IMR-90 (cell line): ENCODE results near the gene ZNF335. TPM values are rescaled to one million over a fixed set of nuclear protein-coding genes. Genes with fewer than 3 reads are reported as not detected.

Experiments
- ATAC-seq: fragments of 200-7000 bp; cut with Tn5 transposase; 2 replicates; pipeline ENCODE4 v1.9.1; 2020; ENCODE audit warnings: low read depth, mild to moderate bottlenecking, moderate library complexity
- BruUV-seq: library from RNA; stranded (reverse); fragments of 400-500 nt; replicated peaks from 2 replicates; lab custom pipeline; 2021; lab: Mats Ljungman, UMichigan
- CTCF ChIA-PET: fragments of 300-600 bp; formaldehyde crosslinking; extraction: SDS; loops from one replicate; lab custom pipeline; 2021; ENCODE audit warnings: antibody characterized with exemption; lab: Yijun Ruan, JAX
- POLR2A ChIA-PET: fragments of 300-600 bp; sonication (Branson Sonifier 250); formaldehyde crosslinking; loops from one replicate; lab custom pipeline; 2022; ENCODE audit warnings: antibody characterized with exemption; ENCODE audit not compliant: unreplicated experiment; lab: Charles Lee
- DNase-seq: peaks from one replicate; pipeline ENCODE4 v3.0.0; 2013
- H2AFZ ChIP-seq: replicated peaks from 2 replicates; pipeline ENCODE3; 2013; ENCODE audit warnings: low read length, mild to moderate bottlenecking; ENCODE audit not compliant: poor library complexity
- H2AK5ac ChIP-seq: 2 replicates; pipeline ENCODE4 v1.6.1; 2013; ENCODE audit warnings: low read depth, low read length, inconsistent platforms
- H2AK9ac ChIP-seq: replicated peaks from 2 replicates; pipeline ENCODE3; 2013; ENCODE audit warnings: mild to moderate bottlenecking, low read depth, low read length, moderate library complexity; ENCODE audit not compliant: poor library complexity
- H2BK120ac ChIP-seq: 2 replicates; pipeline ENCODE4 v1.6.1; 2013; ENCODE audit warnings: low read depth, low read length, inconsistent platforms
- H2BK15ac ChIP-seq: 3 replicates; pipeline ENCODE4 v1.6.1; 2013; ENCODE audit warnings: low read depth, low read length, inconsistent platforms
- H2BK20ac ChIP-seq: 2 replicates; pipeline ENCODE4 v1.6.1; 2013; ENCODE audit warnings: low read depth, mild to moderate bottlenecking, inconsistent platforms, low read length, moderate library complexity
- H2BK5ac ChIP-seq: 2 replicates; pipeline ENCODE4 v1.6.1; 2013; ENCODE audit warnings: mild to moderate bottlenecking, low read depth, low read length, inconsistent platforms; ENCODE audit not compliant: poor library complexity, severe bottlenecking
- H3K14ac ChIP-seq: replicated peaks from 2 replicates; pipeline ENCODE4 v1.6.1; 2013; ENCODE audit warnings: low read depth, low read length, inconsistent platforms
- H3K18ac ChIP-seq: 2 replicates; pipeline ENCODE4 v1.6.1; 2013; ENCODE audit warnings: low read depth, low read length, control low read depth
- H3K23ac ChIP-seq: 2 replicates; pipeline ENCODE4 v1.6.1; 2013; ENCODE audit warnings: low read depth, low read length, inconsistent platforms
- H3K27ac ChIP-seq: 2 replicates; pipeline ENCODE4 v1.5.1; 2013; ENCODE audit warnings: mild to moderate bottlenecking, control low read depth, low read length; ENCODE audit not compliant: insufficient read depth
- H3K27me3 ChIP-seq: 2 replicates; pipeline ENCODE4 v1.6.1; 2013; ENCODE audit warnings: low read length; ENCODE audit not compliant: control insufficient read depth, insufficient read depth
- H3K36me3 ChIP-seq: 2 replicates; pipeline ENCODE4 v1.6.1; 2013; ENCODE audit warnings: low read length, mixed read lengths; ENCODE audit not compliant: control insufficient read depth, insufficient read depth
- H3K4ac ChIP-seq: 2 replicates; pipeline ENCODE4 v1.6.1; 2013; ENCODE audit warnings: low read depth, low read length, inconsistent platforms
- H3K4me1 ChIP-seq: 2 replicates; pipeline ENCODE4 v1.6.1; 2013; ENCODE audit warnings: low read length, mixed read lengths; ENCODE audit not compliant: control insufficient read depth, insufficient read depth
- H3K4me2 ChIP-seq: 2 replicates; pipeline ENCODE4 v1.6.1; 2013; ENCODE audit warnings: low read depth, mild to moderate bottlenecking, control low read depth, low read length, moderate library complexity
- H3K4me3 ChIP-seq: 2 replicates; pipeline ENCODE4 v1.5.1; 2013; ENCODE audit warnings: low read depth, mild to moderate bottlenecking, control low read depth, low read length, moderate library complexity; ENCODE audit not compliant: insufficient read depth
- H3K56ac ChIP-seq: 2 replicates; pipeline ENCODE4 v1.6.1; 2013; ENCODE audit warnings: low read length, inconsistent platforms; ENCODE audit not compliant: insufficient read depth; ENCODE audit errors: extremely low read depth
- H3K79me1 ChIP-seq, 2 experiments: 2 replicates each; pipeline ENCODE4 v1.6.1; 2013; ENCODE audit warnings: low read length in 2 of 2, inconsistent platforms in 1 of 2, low read depth in 1 of 2
- H3K9ac ChIP-seq: 2 replicates; pipeline ENCODE4 v1.6.1; 2013; ENCODE audit warnings: low read depth, low read length, control low read depth
- H3K9me1 ChIP-seq: 2 replicates; pipeline ENCODE4 v1.6.1; 2013; ENCODE audit warnings: low read length, inconsistent platforms; ENCODE audit not compliant: insufficient read depth
- H3K9me3 ChIP-seq: 2 replicates; pipeline ENCODE4 v1.6.1; 2013; ENCODE audit warnings: low read length; ENCODE audit not compliant: control insufficient read depth, insufficient read depth
- H4K20me1 ChIP-seq: 2 replicates; pipeline ENCODE4 v1.6.1; 2013; ENCODE audit warnings: low read length, inconsistent platforms; ENCODE audit not compliant: insufficient read depth
- H4K5ac ChIP-seq: 2 replicates; pipeline ENCODE4 v1.6.1; 2013; ENCODE audit warnings: mild to moderate bottlenecking, low read depth, low read length, control low read depth
- H4K8ac ChIP-seq, 2 experiments: 2 replicates each; pipeline ENCODE4 v1.6.1; 2013; ENCODE audit warnings: low read depth in 2 of 2, low read length in 2 of 2, control low read depth in 1 of 2, inconsistent platforms in 1 of 2
- H4K91ac ChIP-seq: 2 replicates; pipeline ENCODE4 v1.6.1; 2013; ENCODE audit warnings: low read depth, low read length, inconsistent platforms; ENCODE audit not compliant: insufficient read depth
- CHD1 ChIP-seq: IDR thresholded peaks from 2 replicates; pipeline ENCODE4 v1.6.1; 2012; ENCODE audit warnings: low read depth, low read length, improper control_type of control experiment
- MAZ ChIP-seq: IDR thresholded peaks from 2 replicates; pipeline ENCODE4 v1.6.1; 2012; ENCODE audit warnings: low read depth, mild to moderate bottlenecking, low read length, improper control_type of control experiment, moderate library complexity, borderline replicate concordance
- MXI1 ChIP-seq: IDR thresholded peaks from 2 replicates; pipeline ENCODE4 v1.6.1; 2012; ENCODE audit warnings: low read depth, mild to moderate bottlenecking, low read length, moderate library complexity, borderline replicate concordance
- NFE2L2 ChIP-seq: fragments of 150-350 bp; IDR thresholded peaks from 2 replicates; pipeline ENCODE4 v1.6.1; 2016; ENCODE audit warnings: low read depth, mild to moderate bottlenecking, low read length
- RAD21 ChIP-seq: IDR thresholded peaks from 2 replicates; pipeline ENCODE4 v1.6.1; 2012; ENCODE audit warnings: low read length, improper control_type of control experiment
- RCOR1 ChIP-seq: IDR thresholded peaks from 2 replicates; pipeline ENCODE4 v1.6.1; 2012; ENCODE audit warnings: mild to moderate bottlenecking, low read length, improper control_type of control experiment; ENCODE audit not compliant: insufficient replicate concordance
- WGBS, 2 experiments: methylation state at CpG; one replicate each; pipeline versions ENCODE4 v1.1.5 to v1.1.7; 2013; ENCODE audit warnings: missing lambda C conversion rate in 2 of 2; ENCODE audit not compliant: insufficient read length in 1 of 2; ENCODE audit errors: extremely low coverage in 2 of 2; 5-methylcytosine and 5-hydroxymethylcytosine counted together
- dilution Hi-C: fragments of 300-500 bp; cut with HindIII; formaldehyde crosslinking; loops from one replicate; pipeline ENCODE4 v1.14.3; 2018; ENCODE audit warnings: low sequenced_read_pairs; ENCODE audit not compliant: unreplicated experiment
- in situ Hi-C: fragments of 300-500 bp; cut with MboI; formaldehyde crosslinking; loops from 3 replicates; pipeline ENCODE4 v1.14.3; 2019; ENCODE audit warnings: low sequenced_read_pairs, inconsistent platforms, mixed read lengths
- intact Hi-C: fragments of 100-400 bp; cut with micrococcal nuclease; formaldehyde crosslinking; loops from 2 replicates; pipeline ENCODE4 v1.10.0; 2022
- polyA plus RNA-seq, 3 experiments: library from polyadenylated mRNA; depleted of rRNA; stranded (reverse); fragments of >200 nt; gene quantifications; 2 replicates each; pipeline ENCODE4 v1.2.3, GENCODE V29; 2012; ENCODE audit warnings: low replicate concordance in 1 of 3
- total RNA-seq: library from RNA; depleted of rRNA; stranded (reverse); fragments of >200 nt; gene quantifications from 2 replicates; pipeline ENCODE4 v1.2.3, GENCODE V29; 2012
- TF ChIP-seq, protein P1 (sequence below): conservative IDR thresholded peaks from 2 replicates; pipeline ENCODE4 v1.5.1; 2012; ENCODE audit warnings: mild to moderate bottlenecking, low read depth, low read length, improper control_type of control experiment

ZNF335 gene
- total and polyA plus RNA-seq, 2 of the 4 experiments (the other 2 are of a cell fraction) = 11.8 to 17.8 TPM

DNA sequence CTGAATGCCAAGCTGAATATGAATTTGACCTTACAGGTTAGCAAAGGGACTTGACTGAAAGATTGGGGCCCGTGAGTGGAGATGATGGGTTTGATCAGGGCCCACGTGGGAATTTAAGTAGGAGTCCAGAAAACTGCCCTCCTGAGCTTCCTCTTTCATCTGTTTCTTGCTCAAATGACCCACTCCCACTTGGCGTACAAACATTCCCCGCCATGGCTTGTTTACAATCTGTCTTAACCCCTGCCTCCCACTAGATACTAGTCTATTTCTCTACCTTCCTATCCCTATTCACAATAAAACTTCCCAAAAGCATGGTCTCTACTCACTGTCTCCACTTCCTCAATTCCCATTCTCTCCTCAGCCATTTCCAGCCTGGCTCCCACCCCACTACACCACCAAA lies 46.1 kb upstream of the ZNF335 start:
- intact Hi-C loops = loop anchor here (10.0 kb wide), 1 partner anchor 473 kb away; the partner anchor contains the start of gene EPPIN
- Histone ChIP-seq H2BK20ac (no peak overlapping the region), H4K8ac (no peak overlapping the region), H3K9me1 (no peaks in the 10 kb centered on the region), H4K5ac (no peak overlapping the region), H3K27ac (no peak overlapping the region), H2AFZ (no peak overlapping the region), H3K4me2 (no peak overlapping the region), H2BK120ac (no peak overlapping the region), H3K4me1 (no peaks in the 10 kb centered on the region), H3K36me3 (no peaks in the 10 kb centered on the region), H3K4me3 (no peak overlapping the region), H3K27me3 (peaks cover 45% of the 10 kb centered on the region), H3K18ac (no peak overlapping the region), H2AK9ac (no peak overlapping the region), H4K20me1 (no peaks in the 10 kb centered on the region), H3K56ac (no peak overlapping the region), H3K9me3 (no peaks in the 10 kb centered on the region), H2BK15ac (no peak overlapping the region), H3K79me1 (no peaks in the 10 kb centered on the region), H4K91ac (no peak overlapping the region), H3K9ac (no peak overlapping the region), H2BK5ac (no peak overlapping the region), H3K4ac (no peak overlapping the region), H3K14ac (no peak overlapping the region), H2AK5ac (no peak overlapping the region), H3K23ac (no peak overlapping the region)
- no CpG with 5 or more reads among the region's 4 CpGs for WGBS, 2 experiments
- no TSS peak for BruUV-seq
- CTCF ChIA-PET = no interaction called here
- no peak for TF ChIP-seq NFE2L2
- TF ChIP-seq, protein P1, sequence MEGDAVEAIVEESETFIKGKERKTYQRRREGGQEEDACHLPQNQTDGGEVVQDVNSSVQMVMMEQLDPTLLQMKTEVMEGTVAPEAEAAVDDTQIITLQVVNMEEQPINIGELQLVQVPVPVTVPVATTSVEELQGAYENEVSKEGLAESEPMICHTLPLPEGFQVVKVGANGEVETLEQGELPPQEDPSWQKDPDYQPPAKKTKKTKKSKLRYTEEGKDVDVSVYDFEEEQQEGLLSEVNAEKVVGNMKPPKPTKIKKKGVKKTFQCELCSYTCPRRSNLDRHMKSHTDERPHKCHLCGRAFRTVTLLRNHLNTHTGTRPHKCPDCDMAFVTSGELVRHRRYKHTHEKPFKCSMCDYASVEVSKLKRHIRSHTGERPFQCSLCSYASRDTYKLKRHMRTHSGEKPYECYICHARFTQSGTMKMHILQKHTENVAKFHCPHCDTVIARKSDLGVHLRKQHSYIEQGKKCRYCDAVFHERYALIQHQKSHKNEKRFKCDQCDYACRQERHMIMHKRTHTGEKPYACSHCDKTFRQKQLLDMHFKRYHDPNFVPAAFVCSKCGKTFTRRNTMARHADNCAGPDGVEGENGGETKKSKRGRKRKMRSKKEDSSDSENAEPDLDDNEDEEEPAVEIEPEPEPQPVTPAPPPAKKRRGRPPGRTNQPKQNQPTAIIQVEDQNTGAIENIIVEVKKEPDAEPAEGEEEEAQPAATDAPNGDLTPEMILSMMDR = no peak
- TF ChIP-seq MXI1 = no peak
- no peak for TF ChIP-seq MAZ
- no peak for TF ChIP-seq RCOR1
- TF ChIP-seq CHD1 = no peak
- TF ChIP-seq RAD21 = no peak
- ATAC-seq (no peak), DNase-seq (no peak)
- dilution Hi-C loops = no loop called here
- in situ Hi-C loops = no loop called here
- POLR2A ChIA-PET = no interaction called here
